ENCODE measurements around the gene NOL9. TPM values are rescaled to one million over a fixed set of nuclear protein-coding genes. Genes with fewer than 3 reads are reported as not detected.
A peak's percentile ranks its signal among the peaks of the same experiment; 100 is the strongest.

The NOL9 gene
- total RNA-seq, 4 donors from 2014 or later = 16.6 to 25.0 (median 21.1) TPM

GRCh38 chr1:6496890-6497214 lies 57.5 kb downstream of the NOL9 start:
- TF ChIP-seq POLR2AphosphoS5 (IDR thresholded peaks at IDR 0.05) (no peak), POLR2A (IDR thresholded peaks at IDR 0.05; ENCODE audit: low read depth) (no peak)
- TF ChIP-seq, protein P1, sequence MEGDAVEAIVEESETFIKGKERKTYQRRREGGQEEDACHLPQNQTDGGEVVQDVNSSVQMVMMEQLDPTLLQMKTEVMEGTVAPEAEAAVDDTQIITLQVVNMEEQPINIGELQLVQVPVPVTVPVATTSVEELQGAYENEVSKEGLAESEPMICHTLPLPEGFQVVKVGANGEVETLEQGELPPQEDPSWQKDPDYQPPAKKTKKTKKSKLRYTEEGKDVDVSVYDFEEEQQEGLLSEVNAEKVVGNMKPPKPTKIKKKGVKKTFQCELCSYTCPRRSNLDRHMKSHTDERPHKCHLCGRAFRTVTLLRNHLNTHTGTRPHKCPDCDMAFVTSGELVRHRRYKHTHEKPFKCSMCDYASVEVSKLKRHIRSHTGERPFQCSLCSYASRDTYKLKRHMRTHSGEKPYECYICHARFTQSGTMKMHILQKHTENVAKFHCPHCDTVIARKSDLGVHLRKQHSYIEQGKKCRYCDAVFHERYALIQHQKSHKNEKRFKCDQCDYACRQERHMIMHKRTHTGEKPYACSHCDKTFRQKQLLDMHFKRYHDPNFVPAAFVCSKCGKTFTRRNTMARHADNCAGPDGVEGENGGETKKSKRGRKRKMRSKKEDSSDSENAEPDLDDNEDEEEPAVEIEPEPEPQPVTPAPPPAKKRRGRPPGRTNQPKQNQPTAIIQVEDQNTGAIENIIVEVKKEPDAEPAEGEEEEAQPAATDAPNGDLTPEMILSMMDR (IDR thresholded peaks at IDR 0.05) = no peak
- no peak for DNase-seq (ENCODE audit: extremely low spot score)
- Histone ChIP-seq H3K4me1 (peaks cover 37 to 50% (median 45%) of the 10 kb centered on the region in 4 donors), H3K27me3 (peaks cover 0 to 9% (median 0%) of the 10 kb centered on the region in 4 donors), H3K27ac (replicated peaks in 1 of 4) (peak overlapping the region; percentile 68 to 73 (median 72)), H3K4me3 (peak overlapping the region; percentile 59 to 70 (median 66)), H3K36me3 (no peaks in the 10 kb centered on the region), H3K9me3 (no peaks in the 10 kb centered on the region)
- intact Hi-C loops (cut with DNase I) = no loop called here
- WGBS = 3% methylated on average over 14 of the region's 21 CpGs

GRCh38 chr1:6496365-6496721 lies 58.0 kb downstream of the NOL9 start:
- Histone ChIP-seq H3K4me3 (peak overlapping the region; percentile 59 to 70 (median 66)), H3K27me3 (peaks cover 0 to 8% (median 0%) of the 10 kb centered on the region in 4 donors), H3K27ac (replicated peaks in 1 of 4) (peak overlapping the region; percentile 39 to 73 (median 70)), H3K36me3 (no peaks in the 10 kb centered on the region), H3K4me1 (peaks cover 37 to 50% (median 47%) of the 10 kb centered on the region in 4 donors), H3K9me3 (no peaks in the 10 kb centered on the region)
- TF ChIP-seq POLR2AphosphoS5 (IDR thresholded peaks at IDR 0.05) = no peak
- TF ChIP-seq POLR2A (IDR thresholded peaks at IDR 0.05; ENCODE audit: low read depth) = no peak
- no peak for TF ChIP-seq EP300 (IDR thresholded peaks at IDR 0.05)
- TF ChIP-seq, protein P1 (IDR thresholded peaks at IDR 0.05) = no peak
- intact Hi-C loops (cut with DNase I) = no loop called here
- 30% methylated on average over 13 of the region's 13 CpGs for WGBS
- DNase-seq (ENCODE audit: extremely low spot score) = no peak

DNA sequence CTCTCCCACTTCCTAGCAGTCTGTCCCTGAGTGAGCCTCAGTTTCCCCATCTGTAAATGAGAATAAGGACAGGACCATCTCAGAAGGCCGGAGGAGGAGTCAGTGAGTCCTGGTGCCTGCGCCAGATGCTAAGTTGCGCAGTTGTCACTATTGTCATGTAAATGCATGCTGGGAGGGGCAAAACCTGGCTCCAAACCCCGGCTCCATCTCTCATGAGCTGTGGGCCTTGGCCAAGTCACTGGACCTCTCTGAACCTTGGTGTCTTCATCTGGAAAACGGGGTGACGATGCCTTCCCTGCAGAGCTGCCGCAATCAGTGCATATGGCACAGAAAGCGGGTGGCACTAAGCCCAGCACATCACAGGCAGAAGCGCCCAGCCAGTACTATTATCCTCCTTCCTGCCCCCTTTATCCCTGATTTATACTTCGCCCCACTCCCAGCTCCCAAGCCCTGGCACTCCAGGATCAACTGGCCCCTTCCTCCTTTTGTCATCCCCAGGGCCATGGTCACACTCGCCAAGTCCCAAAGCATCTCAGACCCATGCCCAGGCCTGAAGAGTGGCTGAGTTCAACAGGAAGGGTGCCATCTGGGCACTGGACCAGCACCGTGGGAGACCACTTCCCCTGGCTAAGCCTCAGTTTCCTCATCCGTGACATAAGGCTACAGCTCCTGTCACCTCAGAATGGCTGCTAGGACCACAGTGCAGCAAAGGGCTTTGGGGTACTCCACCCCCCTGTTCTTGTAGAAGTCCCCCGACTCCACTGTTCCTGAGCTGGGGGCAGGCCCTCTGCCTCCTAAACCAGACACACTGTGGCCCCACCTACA lies 58.6 kb downstream of the NOL9 start:
- no peak for DNase-seq (ENCODE audit: extremely low spot score)
- Histone ChIP-seq H3K4me1 (peaks cover 39 to 56% (median 52%) of the 10 kb centered on the region in 4 donors), H3K4me3 (peak overlapping the region; percentile 59 to 70 (median 66)), H3K27ac (replicated peaks in 1 of 4) (peak overlapping the region in 3 of 4 donors; percentile 39 to 73 (median 71)), H3K27me3 (peaks cover 0 to 8% (median 0%) of the 10 kb centered on the region in 4 donors), H3K9me3 (no peaks in the 10 kb centered on the region), H3K36me3 (no peaks in the 10 kb centered on the region)
- intact Hi-C loops (cut with DNase I) = no loop called here
- WGBS = 81% methylated on average over 10 of the region's 14 CpGs
- TF ChIP-seq EP300 (IDR thresholded peaks at IDR 0.05) (no peak), POLR2A (IDR thresholded peaks at IDR 0.05; ENCODE audit: low read depth) (no peak), POLR2AphosphoS5 (IDR thresholded peaks at IDR 0.05) (no peak)
- TF ChIP-seq, protein P1 (IDR thresholded peaks at IDR 0.05) = no peak

DNA sequence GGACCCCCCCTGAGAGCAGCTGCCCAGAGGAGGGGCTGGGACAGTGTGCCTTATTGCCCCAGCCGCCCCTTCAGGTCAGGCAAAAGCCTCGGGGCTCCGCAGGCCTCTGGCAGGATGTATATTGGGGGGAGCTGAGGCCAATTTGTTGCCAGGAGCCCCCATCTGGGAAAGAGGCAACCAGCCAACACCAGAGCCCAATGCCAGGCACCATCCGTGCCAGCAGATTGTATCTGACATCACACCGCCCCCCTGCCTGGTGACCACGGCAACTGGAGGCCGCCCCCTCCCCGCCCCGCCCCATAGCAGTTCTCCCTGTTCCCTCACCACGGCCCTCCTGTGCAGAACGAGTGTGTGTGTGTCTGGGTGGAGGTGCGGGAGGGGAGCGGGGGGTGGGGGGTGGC lies 59.3 kb downstream of the NOL9 start:
- intact Hi-C loops (cut with DNase I) = no loop called here
- no peak overlapping the region for H3K27ac ChIP-seq (replicated peaks in 1 of 4)

More for the DNA sequence above, 59.3 kb downstream of the NOL9 start:
- Histone ChIP-seq H3K4me1 (peaks cover 43 to 63% (median 59%) of the 10 kb centered on the region in 4 donors), H3K27me3 (peaks cover 0 to 10% (median 0%) of the 10 kb centered on the region in 4 donors), H3K36me3 (no peaks in the 10 kb centered on the region), H3K4me3 (no peak overlapping the region), H3K9me3 (no peaks in the 10 kb centered on the region)
- no peak for DNase-seq (ENCODE audit: extremely low spot score)
- TF ChIP-seq, protein P1 (IDR thresholded peaks at IDR 0.05) = no peak
- WGBS = 33% methylated on average over 1 of the region's 13 CpGs
